Mucosa of stomach (tissue), 1 donor: ENCODE measurements around the gene AK5.

Experiments
- H3K27me3 ChIP-seq: one replicate; pipeline ENCODE4 v1.7.0; 2013; ENCODE audit warnings: mild to moderate bottlenecking, low read length; ENCODE audit not compliant: control insufficient read depth, insufficient read depth
- H3K36me3 ChIP-seq: one replicate; pipeline ENCODE4 v1.7.0; 2013; ENCODE audit warnings: low read length; ENCODE audit not compliant: control insufficient read depth, insufficient read depth
- H3K4me1 ChIP-seq: one replicate; pipeline ENCODE4 v1.7.0; 2013; ENCODE audit warnings: mild to moderate bottlenecking, low read length; ENCODE audit not compliant: control insufficient read depth, insufficient read depth
- H3K4me3 ChIP-seq: one replicate; pipeline ENCODE4 v1.7.0; 2013; ENCODE audit warnings: low read length
- H3K9ac ChIP-seq: one replicate; pipeline ENCODE4 v1.7.0; 2013; ENCODE audit warnings: mild to moderate bottlenecking, low read length, moderate library complexity
- H3K9me3 ChIP-seq: one replicate; pipeline ENCODE4 v1.7.0; 2013; ENCODE audit warnings: mild to moderate bottlenecking, low read length, moderate library complexity; ENCODE audit not compliant: control insufficient read depth
- donor health status: Pancreatic carcinoma.

Gene AK5

DNA sequence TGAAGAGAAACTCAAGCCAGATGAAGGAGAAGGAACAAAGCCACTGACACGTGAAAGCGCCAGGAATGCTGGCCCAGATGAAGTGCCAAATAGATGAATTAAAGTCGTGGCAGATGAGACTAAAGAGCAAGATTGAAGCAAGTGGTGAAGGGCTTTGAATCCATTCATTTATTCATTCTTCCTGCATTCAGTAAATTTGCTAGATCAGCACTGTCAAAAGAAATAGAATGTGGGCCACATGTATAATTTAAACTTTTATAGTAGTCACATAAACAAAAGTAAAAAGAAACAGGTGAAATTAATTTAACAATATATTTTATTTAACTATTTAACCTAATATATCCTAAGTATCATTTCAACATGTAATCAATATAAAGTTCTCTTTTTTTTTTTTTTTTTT, 265.1 kb downstream of the AK5 start:
- Histone ChIP-seq H3K4me1 (no peaks in the 10 kb centered on the region), H3K9ac (no peak overlapping the region)

DNA sequence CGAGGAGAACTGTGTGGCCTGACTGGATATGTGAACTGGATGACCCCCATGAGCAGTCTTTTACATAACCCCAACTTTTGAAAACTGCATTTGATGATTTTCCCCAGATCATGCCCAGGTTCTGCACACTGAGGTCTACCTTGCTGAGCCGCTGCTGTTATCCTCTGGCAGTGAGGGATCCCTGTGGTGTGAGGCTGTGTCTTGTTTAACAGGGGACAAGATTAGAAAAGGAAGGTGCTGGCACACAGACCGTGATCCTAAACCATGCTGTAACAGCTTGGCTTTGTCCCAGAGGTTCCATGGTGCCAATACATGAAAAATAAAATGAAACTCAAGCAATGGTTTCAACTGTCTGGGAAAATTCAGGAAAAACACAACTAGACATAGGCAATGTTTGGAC, 266.5 kb downstream of the AK5 start:
- no peaks in the 10 kb centered on the region for H3K36me3 ChIP-seq
- H3K4me1 ChIP-seq, result no peaks in the 10 kb centered on the region
- H3K9me3 ChIP-seq, result no peaks in the 10 kb centered on the region
- no peak overlapping the region for H3K4me3 ChIP-seq
- H3K9ac ChIP-seq, result no peak overlapping the region
- H3K27me3 ChIP-seq, result no peaks in the 10 kb centered on the region

More for the DNA sequence above, 265.1 kb downstream of the AK5 start:
- no peak overlapping the region for H3K4me3 ChIP-seq
- no peaks in the 10 kb centered on the region for H3K9me3 ChIP-seq
- H3K36me3 ChIP-seq, result no peaks in the 10 kb centered on the region
- H3K27me3 ChIP-seq, result no peaks in the 10 kb centered on the region

DNA sequence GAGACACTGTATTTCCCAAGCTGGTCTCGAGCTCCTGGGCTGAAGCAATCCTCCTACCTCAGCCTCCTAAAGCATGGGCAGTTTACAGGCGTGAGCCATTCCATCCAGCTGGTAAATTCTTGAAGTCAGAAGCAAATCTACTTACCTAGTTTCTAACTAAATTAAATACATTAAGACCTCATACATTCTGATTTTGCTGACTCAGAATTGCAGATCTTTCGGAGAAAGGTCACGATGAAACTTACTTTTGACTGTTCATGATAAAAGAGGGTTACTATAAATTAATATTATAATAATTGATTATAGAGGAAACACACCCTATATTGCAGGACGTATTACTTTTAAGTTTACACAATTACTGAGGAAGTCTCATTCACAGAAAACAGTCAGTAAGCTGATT, 268.3 kb downstream of the AK5 start:
- no peaks in the 10 kb centered on the region for H3K36me3 ChIP-seq
- no peak overlapping the region for H3K9ac ChIP-seq
- no peak overlapping the region for H3K4me3 ChIP-seq
- no peaks in the 10 kb centered on the region for H3K27me3 ChIP-seq
- no peaks in the 10 kb centered on the region for H3K4me1 ChIP-seq
- no peaks in the 10 kb centered on the region for H3K9me3 ChIP-seq

DNA sequence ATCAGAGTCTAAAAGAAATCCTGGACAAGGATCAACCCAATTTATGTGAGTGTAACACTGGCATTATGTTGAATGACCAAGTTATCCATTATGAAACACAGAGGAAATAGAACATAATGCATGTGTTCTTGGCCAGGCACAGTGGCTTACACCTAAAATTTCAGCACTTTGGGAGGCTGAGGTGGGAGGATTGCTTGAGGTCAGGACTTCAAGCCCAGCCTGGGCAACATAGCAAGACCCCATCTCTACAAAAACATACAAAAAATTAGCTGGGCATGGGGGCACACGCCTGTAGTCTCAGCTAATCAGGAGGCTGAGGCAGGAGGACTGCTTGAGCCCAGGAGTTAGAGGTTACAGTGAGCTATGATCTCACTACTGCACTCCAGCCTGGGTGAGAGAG, 270.8 kb downstream of the AK5 start:
- H3K27me3 ChIP-seq, result no peaks in the 10 kb centered on the region
- H3K36me3 ChIP-seq, result no peaks in the 10 kb centered on the region
- no peaks in the 10 kb centered on the region for H3K9me3 ChIP-seq
- no peaks in the 10 kb centered on the region for H3K4me1 ChIP-seq
- H3K9ac ChIP-seq, result no peak overlapping the region
- H3K4me3 ChIP-seq, result no peak overlapping the region

DNA sequence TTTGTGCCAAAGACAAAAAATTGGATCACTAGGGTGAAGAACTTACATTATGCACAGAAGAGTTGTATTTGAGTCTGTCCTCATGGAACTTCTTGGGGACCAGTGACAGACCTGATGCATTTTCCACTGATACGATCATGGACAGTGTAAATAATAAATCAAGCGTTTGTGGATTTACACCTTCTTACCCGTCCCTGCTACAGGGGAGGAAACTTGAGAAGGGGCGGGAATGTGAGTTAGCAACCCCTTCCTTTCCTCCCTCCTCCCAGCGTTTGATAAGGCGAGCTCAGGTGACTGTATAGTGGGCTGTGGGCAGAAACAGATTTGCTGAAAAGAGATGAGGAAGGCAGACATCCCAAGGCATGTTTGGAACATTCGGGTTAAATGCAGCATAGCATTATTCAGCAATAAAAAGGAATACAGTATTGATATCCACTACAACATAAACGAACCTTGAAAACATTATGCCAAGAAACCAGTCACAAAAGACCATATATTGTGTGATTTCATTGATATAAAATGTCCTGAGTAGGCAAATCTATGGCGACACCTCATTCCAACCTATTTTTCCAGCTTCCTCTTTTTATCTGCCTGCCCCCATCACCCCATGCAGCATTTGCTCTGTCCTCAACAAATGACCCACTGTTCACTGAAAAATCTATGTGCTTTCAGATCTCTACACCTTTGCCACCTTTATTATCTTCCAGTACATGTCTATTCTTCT, 271.9 kb downstream of the AK5 start:
- H3K9me3 ChIP-seq, result no peaks in the 10 kb centered on the region
- H3K36me3 ChIP-seq, result no peaks in the 10 kb centered on the region
- H3K4me3 ChIP-seq, result no peak overlapping the region
- H3K4me1 ChIP-seq, result no peaks in the 10 kb centered on the region
- H3K9ac ChIP-seq, result no peak overlapping the region
- H3K27me3 ChIP-seq, result no peaks in the 10 kb centered on the region

DNA sequence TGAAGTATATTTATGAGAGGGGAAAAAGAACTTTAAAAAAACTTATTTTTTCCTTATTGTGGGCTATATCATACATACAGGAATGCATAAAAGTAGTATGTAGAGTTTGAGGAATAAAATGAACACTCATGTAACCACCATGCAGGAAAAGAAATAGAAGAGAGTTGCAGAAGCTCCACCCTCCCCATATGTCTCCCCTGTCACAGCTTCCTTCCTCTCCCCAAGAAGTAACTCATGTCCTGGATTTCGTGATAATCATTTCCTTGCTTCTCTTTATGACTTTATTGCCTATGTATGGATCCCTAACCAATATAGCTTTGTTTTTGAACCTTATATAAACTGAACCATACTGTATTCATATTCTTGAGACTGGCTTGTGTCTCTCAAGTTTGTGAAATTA, 274.2 kb downstream of the AK5 start:
- Histone ChIP-seq H3K9ac (no peak overlapping the region), H3K9me3 (no peaks in the 10 kb centered on the region), H3K27me3 (no peaks in the 10 kb centered on the region), H3K4me1 (no peaks in the 10 kb centered on the region), H3K36me3 (no peaks in the 10 kb centered on the region), H3K4me3 (no peak overlapping the region)

DNA sequence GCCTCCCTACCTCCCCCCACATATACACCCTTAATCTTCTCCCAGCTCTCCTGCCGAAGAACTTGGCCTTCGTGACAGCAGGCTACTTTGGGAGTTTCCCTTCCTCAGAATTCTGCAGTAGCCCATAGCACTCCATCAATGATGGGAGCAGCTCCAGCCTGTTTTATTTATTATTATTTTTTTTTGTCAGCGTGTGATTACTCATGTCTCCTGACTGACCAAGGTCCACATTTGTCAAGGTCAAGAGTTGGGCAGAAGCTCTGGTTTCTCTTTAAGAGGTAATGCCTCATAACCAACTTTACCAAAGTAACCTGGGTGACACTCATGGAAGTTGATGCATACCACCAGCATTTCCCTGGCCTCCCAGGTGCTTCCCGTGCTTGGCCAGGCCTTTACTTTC, 275.2 kb downstream of the AK5 start:
- Histone ChIP-seq H3K9me3 (no peaks in the 10 kb centered on the region), H3K36me3 (no peaks in the 10 kb centered on the region), H3K9ac (no peak overlapping the region), H3K4me3 (no peak overlapping the region), H3K4me1 (no peaks in the 10 kb centered on the region), H3K27me3 (no peaks in the 10 kb centered on the region)

DNA sequence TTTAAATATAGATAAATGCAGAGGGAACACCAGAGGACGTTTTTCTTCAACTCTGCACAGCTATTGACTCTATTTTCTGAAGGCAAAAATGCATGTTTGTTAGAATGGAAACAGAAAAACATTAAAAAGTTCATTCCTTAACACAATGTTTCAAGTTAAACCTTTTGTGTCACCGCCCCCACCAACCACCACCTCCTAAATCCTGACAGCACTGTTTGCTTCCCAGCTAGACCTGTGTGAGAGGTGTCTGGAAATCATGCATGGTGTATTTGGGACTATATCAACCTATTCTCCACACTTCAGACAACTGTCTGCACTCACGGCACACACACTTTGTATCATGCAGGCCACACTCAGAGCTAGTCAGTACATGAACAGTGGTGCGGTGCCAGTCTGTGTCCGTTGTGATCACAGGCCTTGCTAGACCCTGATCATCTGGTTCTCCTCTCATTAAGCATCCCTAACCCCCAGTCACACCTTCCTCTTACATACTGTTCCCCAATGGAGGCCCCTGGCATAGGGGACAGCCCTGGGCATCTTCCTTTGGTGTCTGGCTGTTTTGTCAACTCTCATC, 276.9 kb downstream of the AK5 start:
- Histone ChIP-seq H3K4me1 (no peaks in the 10 kb centered on the region), H3K9me3 (no peaks in the 10 kb centered on the region), H3K4me3 (no peak overlapping the region), H3K27me3 (no peaks in the 10 kb centered on the region), H3K9ac (no peak overlapping the region), H3K36me3 (no peaks in the 10 kb centered on the region)

DNA sequence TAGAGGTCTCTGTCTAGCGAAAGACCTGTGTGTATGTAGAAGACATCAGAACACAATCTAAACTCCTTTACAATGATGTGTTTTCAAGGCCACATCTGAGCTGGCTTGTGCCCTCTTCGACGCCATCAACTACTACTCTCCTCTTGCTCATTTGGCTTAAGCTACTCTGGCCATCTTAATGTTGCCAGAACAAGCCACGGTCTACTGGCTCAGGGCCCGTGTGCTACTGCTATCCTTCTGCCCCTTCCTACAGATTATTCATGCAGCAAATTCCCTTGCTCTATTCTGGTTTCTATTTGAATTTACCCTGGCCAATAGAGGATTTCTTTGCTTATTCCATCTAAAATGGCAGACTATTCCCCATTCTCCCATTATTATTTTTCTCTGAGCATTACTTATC, 278.9 kb downstream of the AK5 start:
- H3K4me3 ChIP-seq, result no peak overlapping the region
- H3K9me3 ChIP-seq, result no peaks in the 10 kb centered on the region
- no peaks in the 10 kb centered on the region for H3K27me3 ChIP-seq
- no peaks in the 10 kb centered on the region for H3K4me1 ChIP-seq
- H3K36me3 ChIP-seq, result no peaks in the 10 kb centered on the region
- H3K9ac ChIP-seq, result no peak overlapping the region

DNA sequence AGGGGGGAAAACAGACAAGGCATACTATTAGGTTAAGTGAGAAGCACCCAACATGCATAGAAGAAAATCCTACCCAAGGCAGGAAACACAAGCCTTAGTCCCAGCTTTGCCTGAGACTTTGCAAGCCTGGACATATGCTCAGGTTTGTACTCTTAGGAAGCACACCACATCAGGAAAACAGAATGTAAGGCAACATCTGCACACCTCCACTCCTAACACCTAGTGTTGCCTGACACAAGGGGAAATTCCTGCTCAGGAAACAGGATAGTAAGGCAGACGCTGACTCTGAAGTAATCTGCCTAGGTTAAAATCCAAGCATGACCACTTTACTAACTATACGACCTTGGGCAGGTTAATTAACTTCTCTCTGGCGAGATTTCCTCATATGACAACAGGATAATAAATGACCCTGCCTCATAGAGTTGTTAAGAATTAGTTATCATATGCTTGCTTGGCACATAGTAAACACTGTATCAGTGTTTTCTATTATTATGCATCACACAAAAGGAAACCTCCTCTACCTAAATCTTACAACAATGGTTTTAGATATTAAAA, 280.9 kb downstream of the AK5 start:
- H3K4me3 ChIP-seq, result no peak overlapping the region
- no peaks in the 10 kb centered on the region for H3K27me3 ChIP-seq
- no peak overlapping the region for H3K9ac ChIP-seq
- no peaks in the 10 kb centered on the region for H3K4me1 ChIP-seq
- H3K36me3 ChIP-seq, result no peaks in the 10 kb centered on the region
- H3K9me3 ChIP-seq, result no peaks in the 10 kb centered on the region

DNA sequence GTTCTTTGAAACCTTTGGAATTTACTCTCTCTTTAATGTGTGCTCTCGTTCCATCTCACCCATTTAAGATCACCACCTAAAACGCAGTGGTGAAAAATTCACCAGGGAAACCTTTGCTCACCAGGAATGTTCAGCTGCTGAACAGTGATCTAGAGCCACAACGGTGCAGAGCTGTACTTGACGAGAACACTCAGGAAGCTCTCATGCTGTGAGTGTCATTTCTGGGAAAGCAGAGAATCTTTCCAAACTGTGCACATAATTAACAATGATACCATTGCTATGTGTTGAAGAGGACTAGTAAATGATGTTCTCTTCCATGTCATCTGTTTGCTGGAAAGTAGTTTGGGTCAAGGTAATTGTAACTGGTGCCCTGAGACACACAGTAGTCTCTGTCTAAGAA, 283.5 kb downstream of the AK5 start:
- Histone ChIP-seq H3K36me3 (no peaks in the 10 kb centered on the region), H3K27me3 (no peaks in the 10 kb centered on the region), H3K9me3 (no peaks in the 10 kb centered on the region), H3K9ac (no peak overlapping the region), H3K4me1 (no peaks in the 10 kb centered on the region), H3K4me3 (no peak overlapping the region)

DNA sequence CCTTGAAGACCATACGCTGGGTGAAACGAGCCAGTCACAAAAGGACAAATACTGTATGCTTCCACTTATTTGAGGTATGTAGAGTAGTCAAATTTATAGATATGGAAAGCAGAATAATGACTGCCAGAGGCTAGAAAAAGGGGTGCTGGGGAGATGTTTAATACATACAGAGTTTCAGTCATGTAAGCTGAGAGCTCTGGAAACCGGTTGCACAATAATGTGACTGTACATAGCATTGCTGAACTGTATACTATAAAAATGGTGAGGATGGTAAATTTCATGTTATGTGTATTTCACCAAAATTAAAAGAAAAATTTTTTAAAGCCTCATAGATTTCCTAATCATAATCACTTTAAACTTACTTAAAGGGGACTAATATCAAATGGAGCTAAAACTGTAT, 289.8 kb downstream of the AK5 start:
- H3K36me3 ChIP-seq, result no peaks in the 10 kb centered on the region

More for the DNA sequence above, 289.8 kb downstream of the AK5 start:
- no peaks in the 10 kb centered on the region for H3K4me1 ChIP-seq
- H3K27me3 ChIP-seq, result no peaks in the 10 kb centered on the region
- no peak overlapping the region for H3K9ac ChIP-seq
- no peaks in the 10 kb centered on the region for H3K9me3 ChIP-seq
- no peak overlapping the region for H3K4me3 ChIP-seq
